ENCODE data around the gene GGCX.

GGCX gene

DNA sequence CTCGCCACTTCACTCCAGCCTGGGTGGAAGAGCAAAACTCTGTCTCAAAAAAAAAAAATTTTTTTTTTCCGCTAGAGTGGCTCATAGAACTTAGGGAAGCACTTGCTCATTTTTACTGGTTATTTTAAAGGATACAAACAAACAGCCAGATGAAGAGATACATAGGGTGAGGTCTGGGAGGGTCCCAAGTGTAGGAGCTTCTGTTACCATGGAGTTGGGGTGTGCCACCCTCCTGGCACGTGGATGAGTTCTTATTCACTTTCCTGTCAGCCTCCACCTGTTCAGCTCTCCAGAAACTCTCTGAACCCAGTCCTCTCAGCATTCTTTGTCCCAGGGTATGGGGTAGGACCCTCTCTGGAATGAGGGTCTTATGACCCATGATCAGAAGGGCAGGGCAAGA, 27.2 kb downstream of the GGCX start:
- TF ChIP-seq TAF1 (IDR thresholded peaks at IDR 0.05; ENCODE audit: borderline replicate concordance, low read depth, low read length) (no peak), POLR2AphosphoS5 (IDR thresholded peaks at IDR 0.05; ENCODE audit: low read depth, low read length) (no peak), POLR2A (IDR thresholded peaks at IDR 0.05; ENCODE audit: low read depth, low read length) (no peak)
- FAIRE-seq: no peak
- DNase-seq (ENCODE audit: insufficient read length): no peak

DNA sequence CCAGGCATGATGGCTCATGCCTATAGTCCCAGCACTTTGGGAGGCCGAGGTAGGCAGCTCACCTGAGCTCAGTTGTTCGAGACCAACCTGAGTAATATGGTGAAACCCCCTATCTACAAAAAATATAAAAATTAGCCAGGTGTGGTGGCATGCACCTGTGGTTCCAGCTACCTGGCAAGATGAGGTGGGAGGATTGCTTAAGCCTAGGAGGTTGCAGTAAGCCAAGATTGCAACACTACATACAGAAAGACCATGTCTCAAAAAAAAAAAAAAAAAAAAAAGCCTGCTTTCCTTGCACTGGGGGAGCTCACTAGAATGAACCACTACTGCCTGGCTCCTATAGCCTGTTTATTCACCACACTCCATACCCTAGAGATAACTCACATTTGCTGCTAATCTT, 29.7 kb downstream of the GGCX start:
- DNase-seq (ENCODE audit: insufficient read length): no peak
- no peak for FAIRE-seq
- TF ChIP-seq POLR2AphosphoS5 (IDR thresholded peaks at IDR 0.05; ENCODE audit: low read depth, low read length) (no peak), TAF1 (IDR thresholded peaks at IDR 0.05; ENCODE audit: borderline replicate concordance, low read depth, low read length) (no peak), POLR2A (IDR thresholded peaks at IDR 0.05; ENCODE audit: low read depth, low read length) (no peak)

DNA sequence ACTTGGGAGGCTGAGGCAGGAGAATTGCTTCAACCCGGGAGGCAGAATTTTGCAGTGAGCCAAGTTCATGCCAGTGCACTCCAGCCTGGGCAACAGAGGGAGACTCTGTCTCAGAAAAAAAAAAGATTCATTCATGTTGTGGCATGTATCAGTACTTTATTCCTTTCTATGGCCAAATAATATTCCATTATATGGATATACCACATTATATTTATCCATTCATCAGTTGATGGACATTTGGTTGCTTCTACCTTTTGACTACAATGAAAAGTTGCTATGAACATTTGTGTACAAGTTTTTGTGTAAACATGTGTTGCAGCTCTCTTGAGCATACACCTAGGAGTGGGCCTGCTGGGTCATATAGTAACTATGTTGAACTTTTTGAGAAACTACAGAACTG, 31.5 kb downstream of the GGCX start:
- no peak for TF ChIP-seq POLR2AphosphoS5 (IDR thresholded peaks at IDR 0.05; ENCODE audit: low read depth, low read length)
- TF ChIP-seq TAF1 (IDR thresholded peaks at IDR 0.05; ENCODE audit: borderline replicate concordance, low read depth, low read length): no peak
- TF ChIP-seq POLR2A (IDR thresholded peaks at IDR 0.05; ENCODE audit: low read depth, low read length): no peak
- no peak for DNase-seq (ENCODE audit: insufficient read length)
- no peak for FAIRE-seq

DNA sequence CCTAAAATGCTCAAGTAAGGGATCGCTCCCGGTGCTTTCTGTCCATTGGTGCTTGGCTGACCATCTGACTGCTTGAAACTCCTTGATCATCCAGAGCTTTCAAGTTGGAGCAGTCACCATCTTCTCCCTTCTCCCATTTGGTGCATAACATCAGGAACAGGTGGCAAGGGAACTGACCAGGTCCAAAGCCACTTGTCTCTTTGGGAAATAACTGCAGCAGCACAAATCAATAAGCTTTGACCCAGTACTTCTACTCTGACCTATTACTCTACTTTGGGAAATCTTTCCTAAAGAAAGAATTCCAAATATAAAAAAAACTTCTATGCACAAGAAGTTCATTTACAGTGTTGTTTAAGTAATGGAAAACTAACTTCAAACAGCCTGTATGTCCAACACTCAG, 32.9 kb downstream of the GGCX start:
- TF ChIP-seq POLR2AphosphoS5 (IDR thresholded peaks at IDR 0.05; ENCODE audit: low read depth, low read length) (no peak), POLR2A (IDR thresholded peaks at IDR 0.05; ENCODE audit: low read depth, low read length) (no peak), TAF1 (IDR thresholded peaks at IDR 0.05; ENCODE audit: borderline replicate concordance, low read depth, low read length) (no peak)
- FAIRE-seq (no peak), DNase-seq (ENCODE audit: insufficient read length) (no peak)

DNA sequence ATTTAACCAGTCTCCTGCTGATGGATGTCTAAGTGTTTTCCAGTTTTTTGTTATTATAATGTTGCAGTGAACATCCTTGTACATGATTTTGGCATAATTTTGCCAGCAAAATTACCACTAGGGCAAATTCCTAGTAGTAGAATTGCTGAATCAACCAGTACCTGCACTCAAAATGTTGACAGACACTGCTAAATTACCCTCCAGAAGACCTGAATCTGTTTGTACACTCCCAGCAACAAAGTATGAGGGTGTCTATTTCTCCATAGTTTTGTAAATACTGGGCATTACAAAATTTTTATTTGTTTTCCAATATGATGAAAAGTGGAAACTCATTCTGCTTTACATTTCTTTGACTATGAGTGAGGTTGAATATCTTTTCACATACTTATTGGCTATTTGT, 33.5 kb downstream of the GGCX start:
- no peak for FAIRE-seq
- TF ChIP-seq POLR2AphosphoS5 (IDR thresholded peaks at IDR 0.05; ENCODE audit: low read depth, low read length) (no peak), POLR2A (IDR thresholded peaks at IDR 0.05; ENCODE audit: low read depth, low read length) (no peak), TAF1 (IDR thresholded peaks at IDR 0.05; ENCODE audit: borderline replicate concordance, low read depth, low read length) (no peak)
- DNase-seq (ENCODE audit: insufficient read length): no peak

DNA sequence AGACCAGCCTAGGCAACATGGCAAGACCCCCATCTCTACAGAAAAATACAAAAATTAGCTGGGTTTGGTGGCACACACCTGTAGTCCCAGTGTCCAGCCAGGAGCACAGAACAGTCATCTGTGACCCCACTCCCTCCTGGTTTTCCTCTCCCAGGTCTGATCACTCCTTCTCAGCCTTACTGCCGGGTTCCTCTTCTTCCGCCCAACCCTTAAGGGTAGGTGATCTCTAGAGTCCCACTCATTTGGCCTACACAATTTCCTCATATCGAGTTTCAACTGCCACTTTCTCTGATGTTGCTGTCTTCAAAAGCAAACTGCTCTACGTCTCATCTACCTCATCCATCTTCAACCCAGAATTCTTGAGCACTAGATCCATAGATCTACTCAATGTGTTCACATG, 35.7 kb downstream of the GGCX start:
- TF ChIP-seq TAF1 (IDR thresholded peaks at IDR 0.05; ENCODE audit: borderline replicate concordance, low read depth, low read length) (no peak), POLR2A (IDR thresholded peaks at IDR 0.05; ENCODE audit: low read depth, low read length) (no peak), POLR2AphosphoS5 (IDR thresholded peaks at IDR 0.05; ENCODE audit: low read depth, low read length) (no peak)
- FAIRE-seq (no peak), DNase-seq (ENCODE audit: insufficient read length) (no peak)

DNA sequence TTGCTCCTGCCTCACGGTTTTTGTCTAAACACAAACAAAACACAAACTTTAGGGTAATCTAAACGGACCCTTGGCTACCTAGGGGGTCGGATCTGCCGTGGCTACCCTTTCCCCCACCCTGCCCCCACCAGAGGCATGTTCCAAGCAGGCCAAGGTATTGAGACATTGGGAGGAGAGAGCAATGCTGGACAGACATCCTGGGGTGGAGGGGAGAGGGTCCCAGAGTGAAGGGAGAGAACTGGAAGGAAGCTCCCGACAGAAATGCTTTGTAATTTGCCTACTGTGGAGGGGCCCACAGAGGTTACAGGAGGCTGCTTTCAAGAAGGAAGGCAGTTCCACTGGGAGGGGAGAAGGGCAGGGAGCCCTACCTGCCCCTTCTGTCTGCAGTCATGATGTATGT, 36.3 kb downstream of the GGCX start:
- no peak for DNase-seq (ENCODE audit: insufficient read length)
- no peak for TF ChIP-seq TAF1 (IDR thresholded peaks at IDR 0.05; ENCODE audit: borderline replicate concordance, low read depth, low read length)
- no peak for TF ChIP-seq POLR2A (IDR thresholded peaks at IDR 0.05; ENCODE audit: low read depth, low read length)
- no peak for TF ChIP-seq POLR2AphosphoS5 (IDR thresholded peaks at IDR 0.05; ENCODE audit: low read depth, low read length)
- FAIRE-seq: no peak

DNA sequence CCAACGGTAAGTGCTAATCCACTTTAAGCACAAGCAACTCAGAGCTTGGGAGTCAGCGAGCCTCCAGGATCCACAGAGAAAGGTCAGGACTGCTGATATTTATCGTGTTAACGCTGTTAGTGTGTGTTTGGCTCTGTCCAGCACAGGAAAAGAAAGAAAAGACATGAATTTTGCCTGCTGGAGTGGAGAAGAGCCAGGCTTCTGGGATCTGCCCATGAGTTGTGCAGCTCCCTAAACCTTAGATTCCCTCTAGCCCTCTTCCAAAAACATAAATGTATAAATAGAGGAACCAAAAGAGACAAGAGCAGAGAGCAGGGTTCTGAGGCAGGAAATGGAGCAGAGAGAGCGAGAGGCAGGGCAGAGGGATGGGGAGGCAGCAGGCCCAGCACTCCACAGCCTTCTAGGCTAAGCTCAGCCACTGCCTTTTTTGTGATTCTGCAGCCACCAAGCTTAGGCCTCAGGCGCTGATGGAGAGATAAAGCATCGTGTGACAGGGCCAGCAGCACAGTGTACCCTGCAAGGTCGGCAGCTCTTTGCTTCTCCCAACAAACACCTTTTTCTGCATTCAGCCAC, 36.9 kb downstream of the GGCX start:
- FAIRE-seq (no peak), DNase-seq (ENCODE audit: insufficient read length) (no peak)
- TF ChIP-seq POLR2A (IDR thresholded peaks at IDR 0.05; ENCODE audit: low read depth, low read length) (no peak), TAF1 (IDR thresholded peaks at IDR 0.05; ENCODE audit: borderline replicate concordance, low read depth, low read length) (no peak), POLR2AphosphoS5 (IDR thresholded peaks at IDR 0.05; ENCODE audit: low read depth, low read length) (no peak)

DNA sequence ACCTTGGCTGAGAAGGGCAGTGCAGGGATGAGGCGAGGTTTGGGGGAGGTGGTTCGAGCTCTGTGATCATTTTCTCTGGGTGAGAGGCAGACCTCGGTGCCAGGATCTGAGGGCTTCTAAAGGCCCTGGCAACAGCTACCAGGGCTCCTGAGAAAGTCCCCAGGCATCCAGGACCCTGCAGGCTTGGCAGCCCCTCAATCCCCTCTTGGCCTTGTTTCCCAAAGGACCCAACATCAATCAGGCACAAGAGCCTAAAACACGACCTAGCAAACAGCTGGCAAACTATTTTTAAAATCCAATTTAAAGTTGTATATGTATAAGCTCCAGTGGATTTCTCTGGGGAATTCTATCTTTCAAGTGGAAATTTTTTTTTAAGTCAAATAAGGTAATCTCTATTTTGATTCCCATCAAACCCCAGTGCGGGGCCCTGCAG, 37.4 kb downstream of the GGCX start:
- TF ChIP-seq TAF1 (IDR thresholded peaks at IDR 0.05; ENCODE audit: borderline replicate concordance, low read depth, low read length) (no peak), POLR2AphosphoS5 (IDR thresholded peaks at IDR 0.05; ENCODE audit: low read depth, low read length) (no peak), POLR2A (IDR thresholded peaks at IDR 0.05; ENCODE audit: low read depth, low read length) (no peak)
- no peak for DNase-seq (ENCODE audit: insufficient read length)
- no peak for FAIRE-seq

DNA sequence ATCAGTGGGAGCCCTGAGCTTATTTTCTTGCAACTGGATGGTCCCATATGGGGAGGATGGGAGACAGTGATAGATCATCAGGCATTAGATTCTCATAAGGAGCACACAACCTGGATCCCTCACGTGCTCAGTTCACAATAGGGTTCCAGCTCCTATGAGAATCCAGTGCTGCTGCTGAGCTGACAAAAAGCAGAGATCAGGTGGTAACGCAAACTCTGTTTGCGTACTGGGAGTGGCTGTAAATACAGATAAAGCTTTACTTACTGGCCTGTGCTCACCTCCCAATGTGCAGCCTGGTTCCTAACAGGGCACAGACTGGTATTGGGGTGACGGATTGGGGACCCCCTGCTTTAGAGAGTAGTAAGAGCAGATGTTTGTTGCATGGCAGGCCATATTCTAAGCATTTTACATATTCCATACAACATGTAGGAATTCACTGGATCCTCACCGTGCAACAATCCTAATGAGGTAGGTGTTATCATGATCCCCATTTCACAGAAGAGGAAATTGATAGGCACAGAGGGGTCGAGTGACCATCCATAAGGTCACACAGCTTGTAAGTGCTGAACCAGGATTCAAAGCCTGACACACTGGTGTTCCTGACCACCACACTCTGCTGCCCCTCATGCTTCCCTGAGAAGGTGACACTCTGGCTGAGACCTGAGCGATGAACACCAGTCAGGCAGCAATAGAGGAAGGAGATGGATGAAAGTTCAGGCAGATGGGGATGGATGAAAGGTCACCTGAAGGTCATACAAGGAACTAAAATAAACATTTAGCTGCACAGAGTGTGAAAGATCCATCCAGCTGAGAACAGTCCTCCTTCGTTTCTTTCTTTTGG, 38.0 kb downstream of the GGCX start:
- TF ChIP-seq POLR2AphosphoS5 (IDR thresholded peaks at IDR 0.05; ENCODE audit: low read depth, low read length) (no peak), POLR2A (IDR thresholded peaks at IDR 0.05; ENCODE audit: low read depth, low read length) (no peak), TAF1 (IDR thresholded peaks at IDR 0.05; ENCODE audit: borderline replicate concordance, low read depth, low read length) (no peak)
- FAIRE-seq: no peak

DNA sequence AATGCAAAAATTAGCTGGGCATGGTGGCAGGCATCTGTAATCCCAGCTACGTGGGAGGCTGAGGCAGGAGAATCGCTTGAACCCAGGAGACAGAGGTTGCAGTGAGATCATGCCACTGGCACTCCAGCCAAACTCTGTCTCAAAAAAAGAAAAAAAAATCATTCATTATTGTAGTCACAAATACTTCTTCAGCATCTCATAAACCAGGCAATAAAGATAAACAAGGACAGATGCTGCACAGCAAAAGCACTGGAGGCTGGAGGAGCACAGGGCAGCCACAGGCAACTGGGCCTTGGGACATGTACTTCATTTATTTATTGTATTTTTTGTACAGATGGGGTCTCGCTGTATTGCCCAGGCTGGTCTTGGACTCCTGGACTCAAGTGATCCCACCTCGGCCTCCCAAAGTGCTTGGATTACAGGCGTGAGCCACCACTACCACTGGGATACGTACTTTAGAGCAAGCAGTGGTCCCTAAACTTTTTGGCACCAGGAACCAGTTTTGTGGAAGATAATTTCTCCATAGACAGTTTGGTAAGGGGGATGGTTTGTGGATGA, 39.1 kb downstream of the GGCX start:
- TF ChIP-seq POLR2AphosphoS5 (IDR thresholded peaks at IDR 0.05; ENCODE audit: low read depth, low read length) (no peak), TAF1 (IDR thresholded peaks at IDR 0.05; ENCODE audit: borderline replicate concordance, low read depth, low read length) (no peak), POLR2A (IDR thresholded peaks at IDR 0.05; ENCODE audit: low read depth, low read length) (no peak)
- no peak for DNase-seq (ENCODE audit: insufficient read length)
- FAIRE-seq: no peak

More for the DNA sequence above, 38.0 kb downstream of the GGCX start:
- DNase-seq (ENCODE audit: insufficient read length): no peak
